K562 (cell line): ENCODE results near the gene POLR3H. TPM values are rescaled to one million over a fixed set of nuclear protein-coding genes. Genes with fewer than 3 reads are reported as not detected.

Experiments used
- ATAC-seq: fragments of 200-7000 bp; cut with Tn5 transposase; 3 replicates; pipeline ENCODE4 v1.9.1; 2020; ENCODE audit warnings: moderate library complexity
- Bru-seq: library from RNA; stranded (reverse); fragments of 400-500 nt; gene quantifications from one replicate; lab custom pipeline; 2021; lab: Mats Ljungman, UMichigan
- BruChase-seq, 2 experiments: library from RNA; stranded (reverse); fragments of 400-500 nt; gene quantifications; one replicate each; lab custom pipeline; 2021; lab: Mats Ljungman, UMichigan
- BruUV-seq: library from RNA; stranded (reverse); fragments of 400-500 nt; replicated peaks from 2 replicates; lab custom pipeline; 2021; lab: Mats Ljungman, UMichigan
- CTCF ChIA-PET: fragments of 300-600 bp; formaldehyde crosslinking; extraction: SDS; loops from one replicate; lab custom pipeline; 2021; ENCODE audit warnings: low intra/inter-chr PET ratio; lab: Yijun Ruan, JAX
- POLR2A ChIA-PET: fragments of 300-600, 350-650 bp; sonication (Branson Sonifier 250); formaldehyde crosslinking; extraction: SDS; loops from one replicate; lab custom pipeline; 2021; ENCODE audit warnings: antibody characterized with exemption, inconsistent platforms; lab: Yijun Ruan, JAX
- DNase-seq, 4 experiments: peaks; one replicate each; pipeline versions ENCODE4 v3.0.0 to v3.0.0-alpha.2; 2011 to 2018; ENCODE audit warnings: low spot score in 3 of 4, mixed read lengths in 3 of 4; ENCODE audit errors: extremely low read depth in 1 of 4
- FAIRE-seq: peaks from 2 replicates; lab custom pipeline; 2011; peaks lifted over from hg19 to GRCh38; lab: Jason Lieb, UNC
- H2AFZ ChIP-seq: 2 replicates; pipeline ENCODE4 v1.6.0; 2011; ENCODE audit warnings: low read depth, low read length, control low read depth, inconsistent platforms
- H3K27ac ChIP-seq: fragments of 200-600 bp; 3 replicates; pipeline ENCODE4 v1.8.0; 2011; ENCODE audit warnings: low read depth, mild to moderate bottlenecking, control low read depth, inconsistent platforms, low read length, moderate library complexity, mixed read lengths; ENCODE audit errors: extremely low read depth
- H3K27me3 ChIP-seq, 2 experiments: fragments of 300-600 bp in 1 of 2; 2 replicates in 1 of 2; 3 replicates in 1 of 2; pipeline versions ENCODE4 v1.6.0 to v1.8.0; 2011; ENCODE audit warnings: inconsistent platforms in 2 of 2, low read length in 2 of 2, mild to moderate bottlenecking in 1 of 2, mixed read lengths in 1 of 2, moderate library complexity in 1 of 2; ENCODE audit not compliant: control insufficient read depth in 2 of 2, insufficient read depth in 2 of 2
- H3K36me3 ChIP-seq: fragments of 300-600 bp; 3 replicates; pipeline ENCODE4 v1.8.0; 2011; ENCODE audit warnings: mild to moderate bottlenecking, low read length, inconsistent platforms; ENCODE audit not compliant: control insufficient read depth, insufficient read depth
- H3K4me1 ChIP-seq, 2 experiments: fragments of 200-600 bp in 1 of 2; replicated peaks in 1 of 2; 2 replicates in 1 of 2; 3 replicates in 1 of 2; pipeline versions ENCODE4 v1.5.1 to v1.8.0; 2011; ENCODE audit warnings: inconsistent platforms in 2 of 2, low read length in 2 of 2, mild to moderate bottlenecking in 1 of 2, mixed read lengths in 1 of 2, moderate library complexity in 1 of 2; ENCODE audit not compliant: control insufficient read depth in 2 of 2, insufficient read depth in 2 of 2
- H3K4me2 ChIP-seq: 2 replicates; pipeline ENCODE4 v1.6.1; 2011; ENCODE audit warnings: low read length, control low read depth, inconsistent platforms, mixed read lengths; ENCODE audit not compliant: insufficient read depth
- H3K4me3 ChIP-seq: fragments of 200-600 bp; sonication (generic), shearing (Covaris generic); 2 replicates; pipeline ENCODE4 v1.5.1; 2016; ENCODE audit warnings: control low read depth, inconsistent platforms
- H3K79me2 ChIP-seq: fragments of 200-600 bp; 3 replicates; pipeline ENCODE4 v1.8.0; 2011; ENCODE audit warnings: low read length, inconsistent platforms; ENCODE audit not compliant: control insufficient read depth, insufficient read depth
- H3K9ac ChIP-seq, 2 experiments: 2 replicates each; pipeline versions ENCODE4 v1.6.0 to v1.6.1; 2011; ENCODE audit warnings: low read depth in 2 of 2, low read length in 2 of 2, control low read depth in 1 of 2, inconsistent platforms in 1 of 2, mild to moderate bottlenecking in 1 of 2, mixed read lengths in 1 of 2; ENCODE audit not compliant: insufficient read depth in 1 of 2
- H3K9me1 ChIP-seq: one replicate; pipeline ENCODE4 v1.6.0; 2011; ENCODE audit warnings: inconsistent platforms, mild to moderate bottlenecking, low read length, moderate library complexity; ENCODE audit not compliant: control insufficient read depth, insufficient read depth
- H3K9me3 ChIP-seq: replicated peaks from 2 replicates; pipeline ENCODE4 v1.5.1; 2011; ENCODE audit warnings: low read depth, low read length, inconsistent platforms; ENCODE audit not compliant: control insufficient read depth, insufficient read depth
- H4K20me1 ChIP-seq: replicated peaks from 2 replicates; pipeline ENCODE4 v1.6.1; 2011; ENCODE audit warnings: low read length, inconsistent platforms, mixed read lengths; ENCODE audit not compliant: control insufficient read depth, insufficient read depth
- ARID2 ChIP-seq: fragments of 450-650 bp; IDR thresholded peaks from 2 replicates; pipeline ENCODE4 v1.6.1; 2017; ENCODE audit warnings: antibody characterized with exemption, mild to moderate bottlenecking
- CXXC5 ChIP-seq: fragments of 250-450 bp; sonication (Bioruptor Pico); IDR thresholded peaks from 2 replicates; pipeline ENCODE4 v1.8.0; 2022; ENCODE audit warnings: inconsistent platforms, mild to moderate bottlenecking, moderate library complexity
- MAZ ChIP-seq, 2 experiments: fragments of 450-650 bp in 1 of 2; sonication (generic) in 1 of 2; formaldehyde crosslinking; IDR thresholded peaks in 1 of 2; conservative IDR thresholded peaks in 1 of 2; 2 replicates each; pipeline versions ENCODE4 v1.4.0 to v1.5.0; 2020; ENCODE audit warnings: mild to moderate bottlenecking in 1 of 2, missing genetic modification reagents in 1 of 2
- MTF1 ChIP-seq: fragments of 250-450 bp; sonication (Bioruptor Pico); IDR thresholded peaks from 2 replicates; pipeline ENCODE4 v1.9.0; 2021; ENCODE audit warnings: moderate library complexity, mild to moderate bottlenecking, inconsistent platforms, borderline replicate concordance
- MXD1 ChIP-seq: fragments of 250-450 bp; sonication (Bioruptor Pico); IDR thresholded peaks from 2 replicates; pipeline ENCODE4 v1.8.0; 2021; ENCODE audit warnings: borderline replicate concordance, mild to moderate bottlenecking, moderate library complexity; ENCODE audit not compliant: poor library complexity, severe bottlenecking
- MYNN ChIP-seq, 2 experiments: sonication (generic); formaldehyde crosslinking in 1 of 2; IDR thresholded peaks; 2 replicates each; pipeline versions ENCODE4 v1.5.0 to v1.6.1; 2016 to 2020; ENCODE audit warnings: antibody characterized with exemption in 1 of 2, missing genetic modification reagents in 1 of 2
- PATZ1 ChIP-seq: fragments of 250-450 bp; sonication (Bioruptor Pico); IDR thresholded peaks from 2 replicates; pipeline ENCODE4 v1.5.0; 2020; ENCODE audit warnings: mild to moderate bottlenecking, borderline replicate concordance
- RBFOX2 ChIP-seq: fragments of 200-400 bp; formaldehyde crosslinking; IDR thresholded peaks from 2 replicates; pipeline ENCODE4 v1.6.1; 2017; ENCODE audit warnings: low read depth, mild to moderate bottlenecking, low read length, moderate library complexity
- TEAD1 ChIP-seq, 2 experiments: fragments of 450-650 bp in 1 of 2; sonication (generic) in 1 of 2; formaldehyde crosslinking; IDR thresholded peaks; 2 replicates each; pipeline versions ENCODE4 v1.4.0 to v1.8.0; 2020 to 2022; ENCODE audit warnings: mild to moderate bottlenecking in 2 of 2, missing genetic modification reagents in 1 of 2
- ZNF274 ChIP-seq: IDR thresholded peaks from 2 replicates; pipeline ENCODE4 v1.6.1; 2011; ENCODE audit warnings: low read depth, mild to moderate bottlenecking, low read length, moderate library complexity, borderline replicate concordance
- ZNF766 ChIP-seq: fragments of 200-800 bp; sonication (Bioruptor generic); conservative IDR thresholded peaks from 2 replicates; pipeline ENCODE4 v1.6.1; 2016; ENCODE audit warnings: missing genetic modification characterization, missing compliant biosample characterization
- WGBS: fragments of 100-300 bp; shearing (Covaris generic); methylation state at CpG from one replicate; pipeline ENCODE4 v1.1.6; 2016; ENCODE audit warnings: low coverage, mixed read lengths; ENCODE audit not compliant: insufficient coverage; ENCODE audit errors: missing lambda C conversion rate; 5-methylcytosine and 5-hydroxymethylcytosine counted together
- in situ Hi-C: fragments of 300-500 bp; cut with MboI; formaldehyde crosslinking; loops from 4 replicates; pipeline ENCODE4 v1.15.0; 2018; ENCODE audit warnings: inconsistent platforms, mixed read lengths
- intact Hi-C: fragments of 100-400 bp; cut with micrococcal nuclease; formaldehyde crosslinking; loops from 2 replicates; pipeline ENCODE4 v1.14.2; 2022
- long read RNA-seq, 3 experiments: library from polyadenylated mRNA in 2 of 3; library from RNA in 1 of 3; unstranded in 2 of 3; stranded (forward) in 1 of 3; transcript quantifications; one replicate each; pipeline ENCODE4 v2.0.0, GENCODE V29; 2019 to 2022
- polyA minus RNA-seq, 3 experiments: library from RNA; depleted of rRNA, polyadenylated mRNA; stranded (reverse); fragments of >200 nt; gene quantifications; 2 replicates each; pipeline ENCODE4 v1.2.3, GENCODE V29; 2011
- polyA plus RNA-seq, 8 experiments: library from polyadenylated mRNA; depleted of rRNA in 4 of 8; stranded (reverse) in 5 of 8; unstranded in 3 of 8; fragments of >200 nt; fragmentation: Nextera tagmentation in 2 of 8; fragmentation: Illumina TruSeq in 1 of 8; extraction: Ambion mirVana in 2 of 8; extraction: Trizol in 1 of 8; gene quantifications; 2 replicates each; pipeline versions ENCODE4 v1.2.1 to v1.2.3, GENCODE V29; 2011 to 2014; ENCODE audit warnings: inconsistent platforms in 1 of 8, missing spikeins in 1 of 8
- total RNA-seq, 7 experiments: library from RNA; depleted of rRNA in 6 of 7; stranded (reverse); fragments of >200 nt in 6 of 7; fragmentation: Illumina TruSeq in 2 of 7; extraction: Trizol in 2 of 7; gene quantifications; 2 replicates each; pipeline versions ENCODE4 v1.2.1 to v1.2.3, GENCODE V29; 2011 to 2021; ENCODE audit warnings: low replicate concordance in 1 of 7

POLR3H gene
- 27.2 and 67.1 TPM in 2 replicates for total RNA-seq (2011; cell fraction: chromatin; rRNA removed; ENCODE audit: low replicate concordance)
- 34.1 and 37.9 TPM in 2 replicates for total RNA-seq (2011; cell fraction: nucleolus; rRNA removed)
- 29.8 and 33.0 TPM in 2 replicates for total RNA-seq (2011; cell fraction: nucleoplasm; rRNA removed)
- total RNA-seq (2014; rRNA removed) (14.2 and 14.3 TPM in 2 replicates), total RNA-seq (2014; rRNA removed; fragmentation: Illumina TruSeq; extraction: Trizol) (13.8 and 17.7 TPM in 2 replicates), total RNA-seq (2015; rRNA removed; fragmentation: Illumina TruSeq; extraction: Trizol) (21.7 and 22.2 TPM in 2 replicates), total RNA-seq (2021) (48.4 and 49.8 TPM in 2 replicates), polyA plus RNA-seq (2011; rRNA removed) (33.8 and 33.9 TPM in 2 replicates), polyA plus RNA-seq (2014; fragmentation: Illumina TruSeq; extraction: Trizol) (38.6 and 39.5 TPM in 2 replicates), polyA plus RNA-seq (2014; fragmentation: Nextera tagmentation; extraction: Ambion mirVana) (10 to 100 TPM in 1 of 2 experiments, 1 to 10 TPM in 1; 5.3 to 10.3 TPM), polyA plus RNA-seq (2014; rRNA removed) (32.5 and 33.8 TPM in 2 replicates), polyA minus RNA-seq (2011; rRNA and poly(A)+ RNA removed) (30.2 and 42.0 TPM in 2 replicates), Bru-seq, nascent RNA (percentile 71 among the genes with signal in this experiment), BruChase-seq, experiment 1, labeled RNA remaining after a 2-hour chase (percentile 68 among the genes with signal in this experiment), BruChase-seq, experiment 2, labeled RNA remaining after a 6-hour chase (percentile 59 among the genes with signal in this experiment)
- 46.1 and 57.0 TPM in 2 replicates for polyA plus RNA-seq (2011; cell fraction: cytosol; rRNA removed)
- polyA plus RNA-seq (2011; cell fraction: nucleus; rRNA removed): 24.1 and 29.3 TPM in 2 replicates
- 20.2 and 42.2 TPM in 2 replicates for polyA plus RNA-seq (2012)
- 12.9 and 14.1 TPM in 2 replicates for polyA minus RNA-seq (2011; cell fraction: cytosol; rRNA and poly(A)+ RNA removed)
- polyA minus RNA-seq (2011; cell fraction: nucleus; rRNA and poly(A)+ RNA removed): 14.0 and 14.7 TPM in 2 replicates
- long read RNA-seq, experiment 1, full-length matches to known transcripts: 221 of 272 reads
- long read RNA-seq, experiment 1, partial matches to known transcripts: 34 of 272 reads
- long read RNA-seq, experiment 1, other reads (novel, unspliced or antisense): 17 of 272 reads
- long read RNA-seq, experiment 2, full-length matches to known transcripts: 44 of 77 reads
- long read RNA-seq, experiment 2, partial matches to known transcripts: 5 of 77 reads
- long read RNA-seq, experiment 2, other reads (novel, unspliced or antisense): 28 of 77 reads
- long read RNA-seq, experiment 3, full-length matches to known transcripts: 70 of 80 reads
- long read RNA-seq, experiment 3, partial matches to known transcripts: 1 of 80 reads
- long read RNA-seq, experiment 3, other reads (novel, unspliced or antisense): 9 of 80 reads

GRCh38 chr22:41543854-41544670 is at the start of gene POLR3H:
TSS of gene POLR3H (minus strand) at chr22:41544470. CDS start at chr22:41544101, 369 bp downstream.
- POLR2A ChIA-PET: interaction anchor here (0.5 to 1.0 kb wide), 11 partner anchors 11 to 507 kb away, joined by 3 to 5 read pairs (median 3); no protein-coding TSS in a partner anchor
- Histone ChIP-seq H3K27ac (peak within 1 kb of the TSS; percentile 89), H3K4me3 (peak within 1 kb of the TSS; percentile 93), H3K9me3 (no peaks in the 10 kb centered on the region), H2AFZ (peak within 1 kb of the TSS; percentile 81), H3K79me2 (peaks cover 51% of the 10 kb centered on the region), H3K4me1 (peaks cover 36 to 50% of the 10 kb centered on the region in 2 experiments; a peak in 4 of 5 replicates), H3K36me3 (peaks cover 28% of the 10 kb centered on the region), H3K4me2 (peak within 1 kb of the TSS; percentile 89), H4K20me1 (peaks cover 22% of the 10 kb centered on the region), H3K27me3 (no peaks in the 10 kb centered on the region), H3K9ac (peak within 1 kb of the TSS; percentile 94 to 95), H3K9me1 (peaks cover 3% of the 10 kb centered on the region)
- peak; percentile 94 to 97 (median 95) for DNase-seq
- peak; percentile 96 for FAIRE-seq
- in situ Hi-C loops: no loop called here
- ATAC-seq: peak; percentile 97
- WGBS: under 1% methylated on average over 41 of the region's 80 CpGs
- intact Hi-C loops: loop anchor here (5.0 kb wide), 1 partner anchor 43 kb away; the partner anchor contains the start of gene PMM1
- CTCF ChIA-PET: interaction anchor here (0.6 kb wide), 1 partner anchor 336 kb away, joined by 3 read pairs; no protein-coding TSS in a partner anchor
- BruUV-seq: TSS peak; percentile 59
- TF ChIP-seq MTF1 (CRISPR knock-in tag) (no peak), ARID2 (no peak), MAZ (CRISPR knock-in tag; conservative IDR thresholded peaks at IDR 0.05 in 1 of 2, IDR thresholded peaks at IDR 0.05 in 1 of 2) (peak; percentile 86 to 98), PATZ1 (CRISPR knock-in tag) (no peak), ZNF766 (CRISPR knock-in tag) (peak; percentile 93), RBFOX2 (peak; percentile 92), CXXC5 (CRISPR knock-in tag) (peak; percentile 76), MXD1 (CRISPR knock-in tag) (peak; percentile 35), ZNF274 (no peak), MYNN (IDR thresholded peaks at IDR 0.05) (0 out of 2 replicates have a peak, but pooled peaks have one; percentile 40), MYNN (CRISPR knock-in tag; IDR thresholded peaks at IDR 0.05) (no peak), TEAD1 (CRISPR knock-in tag; IDR thresholded peaks at IDR 0.05) (0 out of 4 replicates have a peak, but pooled peaks of 1 of the 2 experiments have one; percentile 20)
